ENCODE data around the gene B3GNT2.

B3GNT2 gene

DNA sequence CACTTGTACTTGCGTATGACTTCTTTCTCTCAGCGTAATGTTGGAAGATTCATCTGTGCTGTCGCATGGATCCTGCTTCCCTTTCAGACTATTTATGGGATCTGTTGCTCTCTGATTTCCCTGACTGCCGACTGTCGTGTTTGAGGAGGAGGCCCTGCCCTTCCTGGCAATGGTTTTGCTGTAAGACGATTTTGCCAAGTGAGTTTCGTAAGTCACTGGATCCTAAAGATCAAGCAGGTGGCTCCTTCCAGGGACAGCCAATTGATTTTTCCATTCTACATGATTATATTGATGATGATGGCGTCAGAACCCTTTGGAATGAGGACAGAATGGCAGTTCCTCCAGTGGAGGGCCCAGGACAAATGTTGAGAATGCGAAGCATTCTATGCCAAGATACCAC, 8.7 kb upstream of the B3GNT2 start:
- Histone ChIP-seq H3K27ac (ENCODE audit: extremely low read depth, low read depth, low read length) (no peak overlapping the region), H3K4me3 (ENCODE audit: low read depth, low read length) (no peak overlapping the region), H3K36me3 (ENCODE audit: control insufficient read depth in 2 of 2, insufficient read depth in 1 of 2, low read length in 2 of 2) (no peaks in the 10 kb centered on the region), H3K9me3 (ENCODE audit: control insufficient read depth, insufficient read depth, low read depth, low read length) (no peaks in the 10 kb centered on the region), H3K4me1 (ENCODE audit: control insufficient read depth, insufficient read depth, low read length) (no peaks in the 10 kb centered on the region)
- ChIA-PET POLR2A (no interaction called here), CTCF (no interaction called here)
- TF ChIP-seq ZNF785 (tag by site-specific recombination; IDR thresholded peaks at IDR 0.05) (no peak), ZNF433 (tag by site-specific recombination; IDR thresholded peaks at IDR 0.05; ENCODE audit: low read depth) (no peak), BCL11A (tag by site-specific recombination; IDR thresholded peaks at IDR 0.05; ENCODE audit: low read depth) (no peak), ZNF558 (tag by site-specific recombination; IDR thresholded peaks at IDR 0.05) (no peak), ZXDB (tag by site-specific recombination; IDR thresholded peaks at IDR 0.05) (no peak), BCL11B (tag by site-specific recombination; IDR thresholded peaks at IDR 0.05; ENCODE audit: low read depth) (no peak), ZNF747 (tag by site-specific recombination; IDR thresholded peaks at IDR 0.05) (no peak), ZNF391 (tag by site-specific recombination; IDR thresholded peaks at IDR 0.05; ENCODE audit: borderline replicate concordance, low read depth) (no peak), ZNF768 (tag by site-specific recombination; IDR thresholded peaks at IDR 0.05) (no peak), ZEB2 (tag by site-specific recombination; IDR thresholded peaks at IDR 0.05) (no peak), ZNF600 (tag by site-specific recombination; IDR thresholded peaks at IDR 0.05) (no peak)
- TF ChIP-seq, protein P1, sequence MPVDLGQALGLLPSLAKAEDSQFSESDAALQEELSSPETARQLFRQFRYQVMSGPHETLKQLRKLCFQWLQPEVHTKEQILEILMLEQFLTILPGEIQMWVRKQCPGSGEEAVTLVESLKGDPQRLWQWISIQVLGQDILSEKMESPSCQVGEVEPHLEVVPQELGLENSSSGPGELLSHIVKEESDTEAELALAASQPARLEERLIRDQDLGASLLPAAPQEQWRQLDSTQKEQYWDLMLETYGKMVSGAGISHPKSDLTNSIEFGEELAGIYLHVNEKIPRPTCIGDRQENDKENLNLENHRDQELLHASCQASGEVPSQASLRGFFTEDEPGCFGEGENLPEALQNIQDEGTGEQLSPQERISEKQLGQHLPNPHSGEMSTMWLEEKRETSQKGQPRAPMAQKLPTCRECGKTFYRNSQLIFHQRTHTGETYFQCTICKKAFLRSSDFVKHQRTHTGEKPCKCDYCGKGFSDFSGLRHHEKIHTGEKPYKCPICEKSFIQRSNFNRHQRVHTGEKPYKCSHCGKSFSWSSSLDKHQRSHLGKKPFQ (tag by site-specific recombination; IDR thresholded peaks at IDR 0.05): no peak
- TF ChIP-seq, protein P2, sequence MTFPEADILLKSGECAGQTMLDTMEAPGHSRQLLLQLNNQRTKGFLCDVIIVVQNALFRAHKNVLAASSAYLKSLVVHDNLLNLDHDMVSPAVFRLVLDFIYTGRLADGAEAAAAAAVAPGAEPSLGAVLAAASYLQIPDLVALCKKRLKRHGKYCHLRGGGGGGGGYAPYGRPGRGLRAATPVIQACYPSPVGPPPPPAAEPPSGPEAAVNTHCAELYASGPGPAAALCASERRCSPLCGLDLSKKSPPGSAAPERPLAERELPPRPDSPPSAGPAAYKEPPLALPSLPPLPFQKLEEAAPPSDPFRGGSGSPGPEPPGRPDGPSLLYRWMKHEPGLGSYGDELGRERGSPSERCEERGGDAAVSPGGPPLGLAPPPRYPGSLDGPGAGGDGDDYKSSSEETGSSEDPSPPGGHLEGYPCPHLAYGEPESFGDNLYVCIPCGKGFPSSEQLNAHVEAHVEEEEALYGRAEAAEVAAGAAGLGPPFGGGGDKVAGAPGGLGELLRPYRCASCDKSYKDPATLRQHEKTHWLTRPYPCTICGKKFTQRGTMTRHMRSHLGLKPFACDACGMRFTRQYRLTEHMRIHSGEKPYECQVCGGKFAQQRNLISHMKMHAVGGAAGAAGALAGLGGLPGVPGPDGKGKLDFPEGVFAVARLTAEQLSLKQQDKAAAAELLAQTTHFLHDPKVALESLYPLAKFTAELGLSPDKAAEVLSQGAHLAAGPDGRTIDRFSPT (tag by site-specific recombination; IDR thresholded peaks at IDR 0.05): no peak
- TF ChIP-seq, protein P3, sequence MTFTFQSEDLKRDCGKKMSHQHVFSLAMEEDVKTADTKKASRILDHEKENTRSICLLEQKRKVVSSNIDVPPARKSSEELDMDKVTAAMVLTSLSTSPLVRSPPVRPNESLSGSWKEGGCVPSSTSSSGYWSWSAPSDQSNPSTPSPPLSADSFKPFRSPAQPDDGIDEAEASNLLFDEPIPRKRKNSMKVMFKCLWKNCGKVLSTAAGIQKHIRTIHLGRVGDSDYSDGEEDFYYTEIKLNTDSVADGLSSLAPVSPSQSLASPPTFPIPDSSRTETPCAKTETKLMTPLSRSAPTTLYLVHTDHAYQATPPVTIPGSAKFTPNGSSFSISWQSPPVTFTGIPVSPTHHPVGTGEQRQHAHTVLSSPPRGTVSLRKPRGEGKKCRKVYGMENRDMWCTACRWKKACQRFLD (tag by site-specific recombination; IDR thresholded peaks at IDR 0.05): no peak

DNA sequence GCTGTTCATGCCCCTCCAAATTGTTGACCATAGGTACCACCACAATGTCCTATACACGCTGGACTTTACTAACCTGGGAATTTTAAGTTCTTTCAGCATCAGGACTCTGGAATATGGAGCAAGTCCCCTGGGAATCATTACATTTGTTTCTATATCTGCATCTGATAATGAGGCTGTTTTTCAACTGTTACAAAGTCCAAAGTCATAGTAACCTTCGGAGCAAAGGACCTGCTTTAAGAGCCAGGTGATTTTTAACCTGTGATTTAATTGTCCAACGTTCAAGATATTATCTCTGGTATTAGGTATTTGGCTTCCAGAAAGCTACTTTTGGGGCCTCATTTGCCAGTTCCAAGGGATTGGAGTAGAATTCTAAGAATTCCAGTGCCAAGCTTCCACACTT, 7.5 kb upstream of the B3GNT2 start:
- ChIA-PET CTCF (no interaction called here), POLR2A (no interaction called here)
- H3K9me3 ChIP-seq (ENCODE audit: control insufficient read depth, insufficient read depth, low read depth, low read length): no peaks in the 10 kb centered on the region
- no peak overlapping the region for H3K27ac ChIP-seq (ENCODE audit: extremely low read depth, low read depth, low read length)
- no peaks in the 10 kb centered on the region for H3K36me3 ChIP-seq (ENCODE audit: control insufficient read depth in 2 of 2, insufficient read depth in 1 of 2, low read length in 2 of 2)
- H3K4me1 ChIP-seq (ENCODE audit: control insufficient read depth, insufficient read depth, low read length): no peaks in the 10 kb centered on the region
- no peak overlapping the region for H3K4me3 ChIP-seq (ENCODE audit: low read depth, low read length)
- TF ChIP-seq, protein P4, sequence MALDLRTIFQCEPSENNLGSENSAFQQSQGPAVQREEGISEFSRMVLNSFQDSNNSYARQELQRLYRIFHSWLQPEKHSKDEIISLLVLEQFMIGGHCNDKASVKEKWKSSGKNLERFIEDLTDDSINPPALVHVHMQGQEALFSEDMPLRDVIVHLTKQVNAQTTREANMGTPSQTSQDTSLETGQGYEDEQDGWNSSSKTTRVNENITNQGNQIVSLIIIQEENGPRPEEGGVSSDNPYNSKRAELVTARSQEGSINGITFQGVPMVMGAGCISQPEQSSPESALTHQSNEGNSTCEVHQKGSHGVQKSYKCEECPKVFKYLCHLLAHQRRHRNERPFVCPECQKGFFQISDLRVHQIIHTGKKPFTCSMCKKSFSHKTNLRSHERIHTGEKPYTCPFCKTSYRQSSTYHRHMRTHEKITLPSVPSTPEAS (tag by site-specific recombination; IDR thresholded peaks at IDR 0.05): no peak
- TF ChIP-seq RBAK (tag by site-specific recombination; IDR thresholded peaks at IDR 0.05) (no peak), ZSCAN16 (tag by site-specific recombination; IDR thresholded peaks at IDR 0.05) (no peak), ZNF311 (tag by site-specific recombination; IDR thresholded peaks at IDR 0.05; ENCODE audit: borderline replicate concordance) (no peak), ZBTB17 (tag by site-specific recombination; IDR thresholded peaks at IDR 0.05) (no peak), ZNF549 (tag by site-specific recombination; IDR thresholded peaks at IDR 0.05) (no peak)
- TF ChIP-seq, protein P5, sequence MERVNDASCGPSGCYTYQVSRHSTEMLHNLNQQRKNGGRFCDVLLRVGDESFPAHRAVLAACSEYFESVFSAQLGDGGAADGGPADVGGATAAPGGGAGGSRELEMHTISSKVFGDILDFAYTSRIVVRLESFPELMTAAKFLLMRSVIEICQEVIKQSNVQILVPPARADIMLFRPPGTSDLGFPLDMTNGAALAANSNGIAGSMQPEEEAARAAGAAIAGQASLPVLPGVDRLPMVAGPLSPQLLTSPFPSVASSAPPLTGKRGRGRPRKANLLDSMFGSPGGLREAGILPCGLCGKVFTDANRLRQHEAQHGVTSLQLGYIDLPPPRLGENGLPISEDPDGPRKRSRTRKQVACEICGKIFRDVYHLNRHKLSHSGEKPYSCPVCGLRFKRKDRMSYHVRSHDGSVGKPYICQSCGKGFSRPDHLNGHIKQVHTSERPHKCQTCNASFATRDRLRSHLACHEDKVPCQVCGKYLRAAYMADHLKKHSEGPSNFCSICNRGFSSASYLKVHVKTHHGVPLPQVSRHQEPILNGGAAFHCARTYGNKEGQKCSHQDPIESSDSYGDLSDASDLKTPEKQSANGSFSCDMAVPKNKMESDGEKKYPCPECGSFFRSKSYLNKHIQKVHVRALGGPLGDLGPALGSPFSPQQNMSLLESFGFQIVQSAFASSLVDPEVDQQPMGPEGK (tag by site-specific recombination; IDR thresholded peaks at IDR 0.05): no peak
- TF ChIP-seq, protein P6, sequence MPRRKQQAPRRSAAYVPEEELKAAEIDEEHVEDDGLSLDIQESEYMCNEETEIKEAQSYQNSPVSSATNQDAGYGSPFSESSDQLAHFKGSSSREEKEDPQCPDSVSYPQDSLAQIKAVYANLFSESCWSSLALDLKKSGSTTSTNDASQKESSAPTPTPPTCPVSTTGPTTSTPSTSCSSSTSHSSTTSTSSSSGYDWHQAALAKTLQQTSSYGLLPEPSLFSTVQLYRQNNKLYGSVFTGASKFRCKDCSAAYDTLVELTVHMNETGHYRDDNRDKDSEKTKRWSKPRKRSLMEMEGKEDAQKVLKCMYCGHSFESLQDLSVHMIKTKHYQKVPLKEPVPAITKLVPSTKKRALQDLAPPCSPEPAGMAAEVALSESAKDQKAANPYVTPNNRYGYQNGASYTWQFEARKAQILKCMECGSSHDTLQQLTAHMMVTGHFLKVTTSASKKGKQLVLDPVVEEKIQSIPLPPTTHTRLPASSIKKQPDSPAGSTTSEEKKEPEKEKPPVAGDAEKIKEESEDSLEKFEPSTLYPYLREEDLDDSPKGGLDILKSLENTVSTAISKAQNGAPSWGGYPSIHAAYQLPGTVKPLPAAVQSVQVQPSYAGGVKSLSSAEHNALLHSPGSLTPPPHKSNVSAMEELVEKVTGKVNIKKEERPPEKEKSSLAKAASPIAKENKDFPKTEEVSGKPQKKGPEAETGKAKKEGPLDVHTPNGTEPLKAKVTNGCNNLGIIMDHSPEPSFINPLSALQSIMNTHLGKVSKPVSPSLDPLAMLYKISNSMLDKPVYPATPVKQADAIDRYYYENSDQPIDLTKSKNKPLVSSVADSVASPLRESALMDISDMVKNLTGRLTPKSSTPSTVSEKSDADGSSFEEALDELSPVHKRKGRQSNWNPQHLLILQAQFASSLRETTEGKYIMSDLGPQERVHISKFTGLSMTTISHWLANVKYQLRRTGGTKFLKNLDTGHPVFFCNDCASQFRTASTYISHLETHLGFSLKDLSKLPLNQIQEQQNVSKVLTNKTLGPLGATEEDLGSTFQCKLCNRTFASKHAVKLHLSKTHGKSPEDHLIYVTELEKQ (tag by site-specific recombination; IDR thresholded peaks at IDR 0.05; ENCODE audit: borderline replicate concordance): no peak
- TF ChIP-seq, protein P2 (tag by site-specific recombination; IDR thresholded peaks at IDR 0.05): no peak
